IPS-11a (cell line): ENCODE measurements around the gene DNAJC5.
"Not testable (repeated sequence)": the region's sequence is repeated elsewhere in the genome, so short reads cannot be mapped to it uniquely, and the experiment has no call there.

Experiments
- H3K4me3 ChIP-seq: one replicate; pipeline ENCODE4 v1.5.1; 2013; ENCODE audit warnings: low read depth, low read length, control low read depth

Gene DNAJC5

DNA sequence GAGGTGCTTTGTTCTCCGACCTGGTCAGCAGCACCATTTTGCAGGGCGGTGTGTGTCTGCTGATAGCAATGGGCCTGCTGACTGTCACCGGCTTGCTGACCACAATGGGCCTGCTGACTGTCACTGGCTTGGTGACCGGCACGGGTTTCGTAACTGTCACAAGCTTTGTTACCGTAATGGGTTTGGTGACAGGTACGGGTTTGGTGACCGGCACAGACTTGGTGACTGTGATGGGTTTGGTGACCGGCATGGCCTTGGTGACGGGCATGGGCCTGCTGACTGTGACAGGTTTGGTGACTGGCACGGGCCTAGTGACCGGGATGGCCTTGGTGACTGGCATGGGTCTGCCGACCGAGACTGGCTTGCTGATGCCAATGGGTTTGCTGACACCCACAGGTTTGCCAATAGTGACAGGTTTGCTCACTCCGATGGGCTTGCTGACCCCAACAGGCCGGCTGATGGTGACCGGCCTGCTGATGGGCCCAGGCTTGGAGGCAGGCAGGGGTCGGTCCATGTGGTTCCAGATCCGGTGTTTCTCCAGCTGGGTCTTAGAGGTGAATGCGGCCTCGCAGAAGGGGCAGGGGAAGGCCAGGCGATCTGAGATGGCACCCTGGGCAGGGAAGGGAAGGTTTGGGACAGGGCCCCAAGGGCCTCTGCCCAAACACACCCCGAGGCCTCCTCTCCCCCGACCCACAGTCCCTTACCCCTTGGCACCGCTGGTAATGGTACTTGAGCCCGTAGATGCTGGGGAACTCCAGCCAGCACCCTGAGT, 71.4 kb downstream of the DNAJC5 start:
- H3K4me3 ChIP-seq: no peak overlapping the region

DNA sequence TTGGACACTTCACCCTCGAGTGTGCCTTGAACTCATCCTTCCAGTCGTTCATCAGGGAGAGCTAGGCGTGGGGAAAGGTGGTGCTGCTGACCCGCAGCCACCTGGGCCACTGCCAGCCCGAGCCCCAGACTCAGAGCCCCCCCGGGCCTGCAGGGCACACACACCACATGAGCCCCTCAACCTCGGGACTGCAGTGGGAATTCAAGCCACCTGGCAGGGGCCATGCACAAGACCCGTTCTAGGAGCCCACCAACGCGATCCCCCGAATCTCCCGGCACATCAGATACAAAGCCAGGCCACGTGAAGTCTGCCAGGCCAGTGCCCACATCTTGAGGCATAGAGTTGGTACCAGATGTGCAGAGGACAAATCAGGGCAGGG, 72.0 kb downstream of the DNAJC5 start:
- H3K4me3 ChIP-seq: no peak overlapping the region

DNA sequence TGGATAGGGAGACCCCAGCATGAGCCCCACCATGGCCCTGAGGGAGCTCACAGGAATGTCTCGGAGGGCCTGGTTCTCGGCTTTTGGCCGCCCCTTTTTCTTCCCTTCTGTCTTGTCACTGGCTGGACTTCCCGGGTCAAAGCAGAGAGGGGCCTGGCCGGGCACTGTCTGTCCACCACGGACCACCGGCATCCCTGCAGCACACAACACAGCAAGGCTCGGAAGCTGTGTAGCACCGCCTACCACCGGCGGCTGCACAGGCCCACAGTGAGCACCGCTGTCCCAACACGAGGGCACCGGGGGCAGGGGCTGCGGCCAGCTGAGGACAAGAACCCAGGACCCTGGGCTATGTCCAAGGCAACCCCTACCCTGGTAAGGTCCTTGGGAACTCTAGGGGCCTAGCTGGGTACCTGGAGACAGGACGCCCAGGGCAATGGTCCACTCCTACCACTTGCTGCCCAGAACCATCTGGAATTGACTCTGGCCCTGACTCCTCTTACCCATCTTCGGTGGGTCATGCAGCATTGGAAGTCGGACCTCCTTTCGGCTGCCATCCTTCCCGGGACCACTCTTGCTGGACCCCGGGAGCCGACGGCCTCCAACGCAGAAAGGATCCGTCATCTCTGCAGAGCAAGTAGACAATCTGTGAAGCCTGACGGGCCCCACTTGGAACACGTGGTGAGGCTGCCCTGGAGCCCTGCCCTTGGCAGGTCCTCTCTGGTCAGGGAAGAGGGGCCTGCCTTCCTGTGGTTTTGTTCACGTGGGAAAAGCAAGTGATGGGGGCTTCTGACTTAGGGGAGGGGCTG, 72.6 kb downstream of the DNAJC5 start:
- no peak overlapping the region for H3K4me3 ChIP-seq

- no peak overlapping the region for H3K4me3 ChIP-seq
Observed at GRCh38 chr20:63968136-63968927, 73.4 kb downstream of the DNAJC5 start.

GRCh38 chr20:63968928-63969760, 74.2 kb downstream of the DNAJC5 start:
- H3K4me3 ChIP-seq: peak overlapping the region; percentile 70

DNA sequence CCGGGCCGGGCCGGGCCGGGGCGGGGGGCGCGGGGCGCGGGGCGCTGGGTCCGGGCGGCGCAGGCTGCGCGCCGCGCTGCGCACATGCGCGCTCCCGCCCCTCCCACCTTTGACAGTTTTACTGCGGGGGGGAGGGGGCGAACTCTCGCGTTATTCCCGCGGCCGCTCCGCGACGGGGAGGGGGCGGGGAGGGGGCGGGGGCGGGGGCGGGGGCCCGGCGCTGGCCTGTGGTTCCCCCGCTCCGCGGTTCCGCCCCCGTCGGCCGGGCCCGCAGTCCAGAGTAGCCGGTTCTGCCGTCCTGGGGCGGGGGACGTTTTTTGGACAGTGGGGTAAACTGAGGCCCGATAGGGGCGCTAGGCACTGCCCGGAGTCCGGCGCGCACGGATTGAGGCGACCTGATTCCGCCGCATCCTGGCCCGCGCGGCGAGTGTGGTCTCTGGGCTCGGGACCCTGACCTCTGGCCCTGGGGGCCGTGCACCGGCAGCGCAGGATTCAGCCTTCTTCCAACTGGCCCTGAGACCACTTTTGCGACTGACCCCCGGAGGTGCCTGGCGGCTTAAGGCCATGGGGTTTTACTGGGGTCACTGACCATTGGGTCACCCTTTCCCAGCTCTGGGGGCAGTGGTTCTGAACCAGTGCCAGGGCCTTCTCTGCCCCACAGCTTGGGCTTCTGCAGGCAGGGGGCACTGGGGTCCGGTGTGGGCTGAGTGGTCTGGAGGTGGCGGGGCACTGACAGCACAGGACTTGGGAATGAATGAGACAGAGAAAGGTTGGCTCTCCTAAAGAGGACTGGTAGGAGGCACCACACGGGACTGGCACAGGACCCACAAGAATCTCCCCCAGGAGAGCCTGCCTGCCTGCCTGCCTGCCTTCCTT, 75.2 kb downstream of the DNAJC5 start, which contains the start of gene ZNF512B:
Gene ZNF512B, minus strand, starts transcription at position 93 of the 876 bp plus-strand sequence. CDS start 1,980 bp downstream, outside the sequence.
- peak within 1 kb of the TSS; percentile 70 for H3K4me3 ChIP-seq

GRCh38 chr20:63970714-63971431, 75.9 kb downstream of the DNAJC5 start:
- no peak overlapping the region for H3K4me3 ChIP-seq

GRCh38 chr20:63971960-63972311, 77.0 kb downstream of the DNAJC5 start:
- not testable (repeated sequence) for H3K4me3 ChIP-seq

- H3K4me3 ChIP-seq: no peak overlapping the region
Observed at GRCh38 chr20:63972312-63973159, 77.6 kb downstream of the DNAJC5 start.

DNA sequence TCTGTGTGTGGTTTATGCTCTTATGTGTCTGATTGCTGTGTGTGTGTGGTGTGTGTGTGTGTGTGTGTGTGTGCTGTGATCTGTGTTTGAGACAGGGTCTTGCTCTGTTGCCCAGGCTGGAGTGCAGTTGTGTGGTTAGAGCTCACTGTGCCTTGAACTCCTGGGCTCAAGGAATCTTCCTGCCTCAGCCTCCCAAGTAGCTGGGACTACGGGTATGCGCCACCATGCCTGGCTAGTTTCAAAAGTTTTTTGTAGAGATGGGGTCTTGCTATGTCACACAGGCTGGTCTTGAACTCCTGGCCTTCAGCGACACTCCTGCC, 78.2 kb downstream of the DNAJC5 start:
- no peak overlapping the region for H3K4me3 ChIP-seq

GRCh38 chr20:63973636-63974401, 78.9 kb downstream of the DNAJC5 start:
- H3K4me3 ChIP-seq: peak overlapping the region; percentile 37

DNA sequence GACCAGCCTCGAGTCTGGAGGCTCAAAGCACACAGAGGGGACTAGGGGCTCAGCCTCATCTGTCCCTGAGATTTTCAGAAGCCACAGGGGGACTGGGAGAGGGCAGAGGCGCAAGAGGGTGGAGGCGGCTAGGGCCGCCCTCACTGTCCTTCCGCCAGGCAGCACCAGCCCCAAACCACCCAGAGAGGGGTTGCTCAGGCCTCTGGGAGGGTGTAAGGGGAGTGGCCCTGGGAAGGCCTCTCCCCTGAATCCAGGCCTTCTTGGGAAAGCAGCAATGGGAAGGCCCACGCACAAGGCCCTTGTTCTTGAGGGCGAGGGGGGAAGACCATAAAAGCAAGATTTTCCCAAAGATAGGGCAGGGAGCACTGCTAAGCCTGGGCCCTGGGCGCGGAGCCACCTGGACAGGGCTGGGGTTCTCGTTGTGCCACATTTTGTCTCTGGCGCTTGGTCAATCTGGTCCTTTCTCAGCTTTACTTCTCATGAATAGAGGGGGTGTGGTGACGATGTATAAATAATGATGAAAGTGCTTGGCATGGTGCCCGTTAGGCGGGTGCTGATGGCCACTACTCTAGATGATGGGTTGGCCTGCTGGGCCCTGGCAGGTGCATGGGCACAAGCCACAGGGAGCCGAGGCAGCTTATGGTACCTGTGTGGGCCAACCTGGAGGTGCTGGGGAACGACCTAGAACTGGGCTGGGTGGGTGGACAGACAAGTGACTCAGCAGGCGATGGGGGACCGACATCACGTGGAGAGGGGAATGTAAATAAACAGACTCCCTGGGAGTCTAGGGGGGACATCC, 79.7 kb downstream of the DNAJC5 start:
- H3K4me3 ChIP-seq: no peak overlapping the region

DNA sequence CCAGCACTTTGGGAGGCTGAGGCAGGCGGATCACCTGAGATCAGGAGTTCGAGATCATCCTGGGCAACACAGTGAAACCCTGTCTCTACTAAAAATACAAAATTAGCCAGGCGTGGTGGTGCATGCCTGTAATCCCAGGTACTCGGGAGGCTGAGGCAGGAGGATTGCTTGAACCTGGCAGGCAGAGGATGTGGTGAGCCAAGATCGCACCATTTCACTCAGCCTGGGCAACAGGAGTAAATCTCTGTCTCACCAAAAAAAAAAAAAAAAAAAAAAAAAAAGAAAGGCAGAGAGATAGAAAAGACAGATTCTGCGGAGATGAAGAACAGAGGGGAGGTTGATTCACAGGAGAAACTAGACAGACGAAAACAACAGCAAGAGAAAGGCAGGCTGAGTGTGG, 81.6 kb downstream of the DNAJC5 start:
- H3K4me3 ChIP-seq: not testable (repeated sequence)

DNA sequence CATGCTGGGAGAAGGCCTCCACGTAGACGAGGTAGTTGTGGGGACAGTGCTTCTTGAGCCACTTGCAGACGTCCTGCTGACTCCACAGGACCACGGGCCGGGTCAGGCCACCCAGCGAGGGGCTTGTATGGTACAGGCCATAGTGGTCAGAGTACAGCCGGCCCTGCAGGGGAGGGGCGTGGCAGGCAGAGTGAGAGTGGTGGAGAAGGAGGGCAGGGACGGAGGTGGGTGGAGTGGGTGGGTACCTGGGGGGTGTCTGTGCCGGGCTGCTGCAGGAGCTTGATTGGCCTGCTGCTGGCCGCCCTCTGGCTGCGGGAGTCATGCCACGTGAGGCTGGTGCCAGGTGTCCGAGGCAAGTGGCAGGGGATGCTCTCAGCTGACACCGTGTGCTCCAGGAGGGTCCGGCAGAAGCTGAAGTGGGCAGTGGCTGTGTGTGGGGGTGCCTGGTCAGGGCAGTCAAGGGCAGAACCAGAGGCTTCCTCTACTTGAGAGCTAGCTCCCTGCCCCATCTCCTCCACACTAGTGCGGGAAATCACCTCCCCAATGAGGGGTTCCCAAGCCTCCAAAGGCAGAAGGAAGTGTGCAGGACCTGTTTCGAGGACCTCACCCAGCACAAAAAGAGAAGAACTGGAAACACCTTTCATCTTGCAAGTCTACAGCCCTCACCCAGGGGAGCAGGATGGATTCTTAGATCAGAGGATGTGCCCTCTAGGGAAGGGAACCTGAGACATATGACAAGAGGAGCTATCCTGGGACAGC, 82.2 kb downstream of the DNAJC5 start:
- H3K4me3 ChIP-seq: no peak overlapping the region

GRCh38 chr20:63977739-63978276, 82.9 kb downstream of the DNAJC5 start:
- H3K4me3 ChIP-seq: no peak overlapping the region
